GM13977 (cell line): Measurements from ENCODE around the gene ZBTB7C.

Source experiments
- DNase-seq: peaks from one replicate; pipeline ENCODE4 v3.0.0; 2012; ENCODE audit warnings: low spot score
- in situ Hi-C: fragments of 300-500 bp; cut with MboI; formaldehyde crosslinking; loops from one replicate; pipeline ENCODE4 v1.12.0; 2022; ENCODE audit warnings: low sequenced_read_pairs, low pct_unique_long_range_greater_than_20kb, mixed read lengths, inconsistent platforms; ENCODE audit not compliant: unreplicated experiment
- TF ChIP-seq, protein P1 (sequence below): IDR thresholded peaks from 2 replicates; pipeline ENCODE4 v1.5.1; 2012; ENCODE audit warnings: mild to moderate bottlenecking, control low read depth; ENCODE audit not compliant: insufficient read depth; ENCODE audit errors: extremely low read depth, missing control alignments

ZBTB7C gene

DNA sequence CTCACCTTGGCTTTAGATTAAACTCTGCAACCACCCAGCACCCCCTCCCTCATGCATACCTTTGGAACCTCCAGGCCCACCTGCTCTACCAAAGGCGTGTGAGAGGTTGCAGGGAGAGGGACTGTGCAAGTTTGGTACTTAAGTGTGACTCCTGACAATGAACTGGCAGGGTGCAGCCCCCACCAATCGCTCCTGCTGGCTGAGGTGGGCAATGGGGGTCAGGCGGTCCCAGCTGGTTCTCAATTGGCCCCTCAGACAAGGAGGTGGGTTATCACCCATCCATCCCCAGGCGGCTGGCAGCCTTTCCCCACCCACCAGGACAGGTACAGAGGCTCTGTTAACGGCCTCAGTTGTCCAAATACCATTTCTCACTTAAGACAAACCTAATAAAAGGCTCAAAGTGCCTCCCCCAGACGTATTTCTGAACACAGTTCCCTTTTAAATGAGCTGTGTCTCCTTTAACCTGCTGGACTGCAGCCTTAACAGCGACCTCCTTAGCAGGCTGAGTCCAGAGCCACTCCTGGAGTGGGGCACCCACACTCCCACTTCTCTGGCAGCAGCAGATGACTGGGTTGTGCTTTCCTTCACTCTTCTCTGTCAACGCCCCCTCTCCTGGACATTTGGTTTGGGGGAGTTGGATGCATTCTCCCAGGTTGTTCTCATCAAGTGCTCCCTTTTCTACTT lies 309.6 kb downstream of the ZBTB7C start:
- no peak for DNase-seq
- TF ChIP-seq, protein P1, sequence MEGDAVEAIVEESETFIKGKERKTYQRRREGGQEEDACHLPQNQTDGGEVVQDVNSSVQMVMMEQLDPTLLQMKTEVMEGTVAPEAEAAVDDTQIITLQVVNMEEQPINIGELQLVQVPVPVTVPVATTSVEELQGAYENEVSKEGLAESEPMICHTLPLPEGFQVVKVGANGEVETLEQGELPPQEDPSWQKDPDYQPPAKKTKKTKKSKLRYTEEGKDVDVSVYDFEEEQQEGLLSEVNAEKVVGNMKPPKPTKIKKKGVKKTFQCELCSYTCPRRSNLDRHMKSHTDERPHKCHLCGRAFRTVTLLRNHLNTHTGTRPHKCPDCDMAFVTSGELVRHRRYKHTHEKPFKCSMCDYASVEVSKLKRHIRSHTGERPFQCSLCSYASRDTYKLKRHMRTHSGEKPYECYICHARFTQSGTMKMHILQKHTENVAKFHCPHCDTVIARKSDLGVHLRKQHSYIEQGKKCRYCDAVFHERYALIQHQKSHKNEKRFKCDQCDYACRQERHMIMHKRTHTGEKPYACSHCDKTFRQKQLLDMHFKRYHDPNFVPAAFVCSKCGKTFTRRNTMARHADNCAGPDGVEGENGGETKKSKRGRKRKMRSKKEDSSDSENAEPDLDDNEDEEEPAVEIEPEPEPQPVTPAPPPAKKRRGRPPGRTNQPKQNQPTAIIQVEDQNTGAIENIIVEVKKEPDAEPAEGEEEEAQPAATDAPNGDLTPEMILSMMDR, result no peak
- in situ Hi-C loops, result no loop called here

DNA sequence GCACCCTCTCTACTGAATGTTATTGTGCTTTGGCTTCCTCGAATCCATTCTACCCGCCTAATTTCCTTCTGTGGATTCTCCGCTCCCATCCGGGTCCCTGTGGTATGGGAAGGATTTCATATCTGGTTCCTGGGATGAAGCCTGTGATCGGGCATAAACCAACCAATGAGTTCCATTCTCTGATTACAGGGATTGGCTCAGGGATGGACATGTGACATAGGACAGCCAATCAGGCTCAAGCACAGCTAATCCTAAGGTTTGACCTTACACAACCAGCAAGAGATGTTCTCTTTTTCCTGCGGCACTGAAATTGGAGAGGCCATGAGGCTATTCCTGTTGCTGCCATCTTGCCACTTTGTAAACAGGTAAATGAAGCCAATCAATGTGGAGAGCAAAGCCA lies 310.6 kb downstream of the ZBTB7C start:
- TF ChIP-seq, protein P1, result no peak
- no peak for DNase-seq
- in situ Hi-C loops, result no loop called here

DNA sequence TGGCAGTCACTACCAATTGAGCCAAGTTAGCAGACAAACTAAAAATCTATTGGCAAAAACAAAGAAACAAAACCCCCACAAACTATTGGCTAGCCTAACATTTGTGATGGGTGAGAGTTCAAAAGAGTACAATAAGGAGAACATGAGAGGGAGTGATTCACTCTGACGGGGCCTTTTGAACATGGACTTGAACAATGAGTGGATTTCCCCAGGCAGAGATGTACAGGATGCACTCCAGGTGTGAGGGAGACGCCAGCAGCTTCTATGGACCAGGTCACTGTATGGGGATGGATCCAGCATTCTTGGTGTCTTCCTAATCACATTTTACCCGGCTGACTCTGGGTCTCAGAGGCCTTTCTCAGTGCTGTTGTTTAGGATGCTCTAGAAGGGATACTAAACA lies 311.2 kb downstream of the ZBTB7C start:
- in situ Hi-C loops, result no loop called here
- DNase-seq, result no peak
- TF ChIP-seq, protein P1, result no peak

DNA sequence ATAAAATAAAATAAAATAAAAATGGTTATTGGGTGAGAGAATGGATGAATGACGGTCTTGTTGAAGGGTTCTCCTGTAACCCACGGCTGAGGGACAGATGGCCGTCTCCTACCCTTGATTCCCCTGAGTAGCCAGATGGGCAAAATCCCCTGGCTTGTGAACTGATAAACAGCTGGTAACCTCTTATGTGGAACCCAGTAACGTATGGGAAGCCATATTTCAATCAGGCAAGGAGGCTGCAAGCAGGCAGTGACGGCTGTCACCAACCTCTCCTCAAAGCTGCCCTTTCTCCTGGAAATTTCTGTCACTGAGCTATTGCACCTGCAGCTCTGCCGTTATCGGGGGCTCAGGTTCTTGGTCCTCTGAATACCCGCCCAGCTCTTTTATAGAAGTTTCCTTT lies 313.5 kb downstream of the ZBTB7C start:
- no peak for DNase-seq
- TF ChIP-seq, protein P1, result no peak
- in situ Hi-C loops, result no loop called here

DNA sequence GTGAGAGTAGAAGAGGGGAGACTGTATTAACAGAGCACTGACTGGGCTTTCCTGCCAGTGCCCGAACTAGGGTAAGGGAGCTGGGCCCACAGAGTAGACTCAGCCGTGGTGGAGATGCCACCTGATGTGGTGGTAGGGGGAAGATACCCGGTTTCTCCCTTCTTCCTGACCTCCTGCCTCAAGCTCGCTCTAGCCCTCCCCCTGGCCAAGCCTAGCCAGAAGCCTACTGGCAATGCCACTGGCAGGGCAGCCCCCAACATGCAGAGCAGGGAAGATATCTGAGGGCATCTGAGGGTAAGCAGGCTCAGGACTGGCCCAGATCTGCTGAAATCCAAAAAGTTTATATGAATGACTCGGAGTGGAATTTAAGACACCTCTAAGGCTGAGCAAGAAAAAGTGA lies 316.1 kb downstream of the ZBTB7C start:
- DNase-seq, result no peak
- TF ChIP-seq, protein P1, result no peak
- in situ Hi-C loops, result no loop called here

DNA sequence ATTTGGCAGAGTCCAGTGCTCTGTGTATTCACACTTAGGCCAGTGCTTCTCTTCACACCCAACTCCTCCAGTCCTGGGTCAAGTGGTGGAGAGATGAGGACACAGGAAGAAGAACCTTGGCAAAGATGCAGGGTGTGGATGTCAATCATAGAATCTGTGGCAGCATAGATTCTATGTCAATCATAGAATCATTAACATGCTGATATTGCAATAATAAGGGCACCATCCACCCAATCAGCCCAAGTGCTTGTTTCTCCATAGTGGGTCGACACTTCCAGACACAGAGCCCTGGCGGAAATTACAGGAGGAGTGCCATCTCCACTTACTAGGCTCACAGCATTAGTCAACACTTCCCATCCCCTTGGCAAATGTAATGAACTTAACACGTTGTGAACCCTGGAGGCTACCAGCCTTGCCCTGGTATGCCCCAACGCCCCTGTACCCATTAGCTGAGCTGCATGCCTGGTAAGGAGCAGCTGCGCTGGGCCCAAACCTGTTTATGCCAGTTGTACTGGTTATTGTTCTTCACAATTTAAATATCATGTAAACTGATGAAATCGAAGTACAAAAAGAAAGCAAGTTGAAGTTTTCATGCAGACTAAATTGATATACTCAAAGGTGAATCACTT lies 317.2 kb downstream of the ZBTB7C start:
- in situ Hi-C loops, result no loop called here
- DNase-seq, result no peak
- TF ChIP-seq, protein P1, result no peak
